ENCODE data around the gene LYPD8. TPM values are rescaled to one million over a fixed set of nuclear protein-coding genes. Genes with fewer than 3 reads are reported as not detected.

Gene LYPD8
- total and polyA plus RNA-seq, 2 of the 8 experiments (the other 6 are each of a cell fraction or from before 2014, with no cell fraction given), result not detected

DNA sequence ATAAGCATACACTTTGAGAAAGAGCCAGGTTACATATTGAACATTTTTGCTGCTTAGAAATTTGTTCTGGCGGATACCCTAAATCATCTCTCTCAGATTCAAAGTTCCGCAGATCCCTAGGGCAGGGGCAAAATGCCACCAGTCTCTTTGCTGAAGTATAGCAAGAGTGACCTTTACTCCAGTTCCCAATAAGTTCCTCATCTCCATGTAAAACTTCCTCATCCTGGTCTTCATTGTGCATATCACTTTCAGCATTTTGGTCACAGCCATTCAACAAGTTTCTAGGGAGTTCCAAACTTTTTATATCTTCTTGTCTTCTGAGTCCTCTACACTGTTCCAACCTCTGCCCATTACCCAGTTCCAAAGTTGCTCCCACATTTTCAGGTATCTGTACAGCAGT lies 23.3 kb upstream of the LYPD8 start (continued):
- TF ChIP-seq YY1 (IDR thresholded peaks at IDR 0.05; ENCODE audit: low read depth, low read length) (no peak), POLR2A (IDR thresholded peaks at IDR 0.05; ENCODE audit: control extremely low read depth in 1 of 2, low read depth in 2 of 2, low read length in 2 of 2) (no peak), TCF12 (IDR thresholded peaks at IDR 0.05; ENCODE audit: low read depth, low read length) (no peak), KDM1A (IDR thresholded peaks at IDR 0.05; ENCODE audit: borderline replicate concordance, low read length) (no peak)

All from H1 (cell line).